Astrocyte of the spinal cord (primary cell): ENCODE data around the gene PNCK.

Source experiments
- DNase-seq: peaks from one replicate; pipeline ENCODE4 v3.0.0; 2011; ENCODE audit warnings: low read depth, low spot score
- H3K4me3 ChIP-seq: 2 replicates; pipeline ENCODE4 v1.5.1; 2011; ENCODE audit warnings: low read depth, mild to moderate bottlenecking, low read length, moderate library complexity
- CTCF ChIP-seq: IDR thresholded peaks from 2 replicates; pipeline ENCODE4 v1.5.1; 2012; ENCODE audit warnings: low read depth, mild to moderate bottlenecking, low read length, inconsistent platforms
- in situ Hi-C: cut with HindIII; loops from 2 replicates; pipeline ENCODE4 v1.10.0; 2017; ENCODE audit warnings: low sequenced_read_pairs

Gene PNCK

GRCh38 chrX:153626863-153627674 is 46.5 kb downstream of the PNCK start:
- no peak for TF ChIP-seq CTCF
- H3K4me3 ChIP-seq: no peak overlapping the region

GRCh38 chrX:153626025-153626633 is 47.5 kb downstream of the PNCK start:
- in situ Hi-C loops: no loop called here
- DNase-seq: no peak
- TF ChIP-seq CTCF: no peak
- no peak overlapping the region for H3K4me3 ChIP-seq

More at GRCh38 chrX:153626863-153627674, 46.5 kb downstream of the PNCK start:
- no peak for DNase-seq
- in situ Hi-C loops: no loop called here

- in situ Hi-C loops: no loop called here
These were observed 48.2 kb downstream of the PNCK start for GRCh38 chrX:153625271-153626024.

GRCh38 chrX:153624196-153625091 is 49.2 kb downstream of the PNCK start:
- no peak for TF ChIP-seq CTCF
- in situ Hi-C loops: no loop called here
- no peak overlapping the region for H3K4me3 ChIP-seq
- DNase-seq: no peak

More at GRCh38 chrX:153625271-153626024, 48.2 kb downstream of the PNCK start:
- no peak for DNase-seq
- no peak overlapping the region for H3K4me3 ChIP-seq
- TF ChIP-seq CTCF: no peak

- DNase-seq: no peak
- H3K4me3 ChIP-seq: no peak overlapping the region
- TF ChIP-seq CTCF: no peak
- in situ Hi-C loops: no loop called here
These were observed 50.1 kb downstream of the PNCK start for GRCh38 chrX:153623310-153624029.
